BLaER1 (cell line): ENCODE data around the gene MYBBP1A.
A peak's percentile ranks its signal among the peaks of the same experiment; 100 is the strongest.

Experiments used
- H3K27ac ChIP-seq: shearing (Covaris generic); formaldehyde crosslinking; 2 replicates; pipeline ENCODE4 v1.8.1; 2022
- H3K27me3 ChIP-seq: shearing (Covaris generic); formaldehyde crosslinking; 2 replicates; pipeline ENCODE4 v1.8.1; 2022
- H3K36me3 ChIP-seq: shearing (Covaris generic); formaldehyde crosslinking; 2 replicates; pipeline ENCODE4 v1.8.1; 2022
- H3K4me1 ChIP-seq: shearing (Covaris generic); formaldehyde crosslinking; 2 replicates; pipeline ENCODE4 v1.8.1; 2022
- H3K4me2 ChIP-seq: shearing (Covaris generic); formaldehyde crosslinking; 2 replicates; pipeline ENCODE4 v1.8.1; 2022
- H3K4me3 ChIP-seq: shearing (Covaris generic); formaldehyde crosslinking; 2 replicates; pipeline ENCODE4 v1.8.1; 2022
- H3K9ac ChIP-seq: shearing (Covaris generic); formaldehyde crosslinking; 2 replicates; pipeline ENCODE4 v1.8.1; 2022
- H3K9me3 ChIP-seq: shearing (Covaris generic); formaldehyde crosslinking; 2 replicates; pipeline ENCODE4 v1.8.1; 2022
- H4K20me1 ChIP-seq: shearing (Covaris generic); formaldehyde crosslinking; 2 replicates; pipeline ENCODE4 v1.8.1; 2022
- Cebpa-rat ChIP-seq: shearing (Covaris generic); IDR thresholded peaks from 2 replicates; pipeline ENCODE4 v1.8.1; 2022

Gene MYBBP1A

GRCh38 chr17:4544135-4544950 is 10.8 kb downstream of the MYBBP1A start:
- Histone ChIP-seq H3K27ac (no peak overlapping the region), H3K9ac (no peak overlapping the region), H3K4me3 (no peak overlapping the region), H3K4me1 (peaks cover 6% of the 10 kb centered on the region), H3K4me2 (no peak overlapping the region), H4K20me1 (peaks cover 88% of the 10 kb centered on the region), H3K27me3 (no peaks in the 10 kb centered on the region), H3K36me3 (peaks cover 96% of the 10 kb centered on the region), H3K9me3 (no peaks in the 10 kb centered on the region)
- no peak for TF ChIP-seq Cebpa-rat

GRCh38 chr17:4543557-4544026 is 11.6 kb downstream of the MYBBP1A start:
- Histone ChIP-seq H3K4me2 (no peak overlapping the region), H3K27me3 (no peaks in the 10 kb centered on the region), H3K36me3 (peaks cover 96% of the 10 kb centered on the region), H3K27ac (no peak overlapping the region), H3K4me3 (no peak overlapping the region), H3K4me1 (peaks cover 14% of the 10 kb centered on the region), H3K9me3 (no peaks in the 10 kb centered on the region), H4K20me1 (peaks cover 88% of the 10 kb centered on the region), H3K9ac (no peak overlapping the region)
- TF ChIP-seq Cebpa-rat: no peak

DNA sequence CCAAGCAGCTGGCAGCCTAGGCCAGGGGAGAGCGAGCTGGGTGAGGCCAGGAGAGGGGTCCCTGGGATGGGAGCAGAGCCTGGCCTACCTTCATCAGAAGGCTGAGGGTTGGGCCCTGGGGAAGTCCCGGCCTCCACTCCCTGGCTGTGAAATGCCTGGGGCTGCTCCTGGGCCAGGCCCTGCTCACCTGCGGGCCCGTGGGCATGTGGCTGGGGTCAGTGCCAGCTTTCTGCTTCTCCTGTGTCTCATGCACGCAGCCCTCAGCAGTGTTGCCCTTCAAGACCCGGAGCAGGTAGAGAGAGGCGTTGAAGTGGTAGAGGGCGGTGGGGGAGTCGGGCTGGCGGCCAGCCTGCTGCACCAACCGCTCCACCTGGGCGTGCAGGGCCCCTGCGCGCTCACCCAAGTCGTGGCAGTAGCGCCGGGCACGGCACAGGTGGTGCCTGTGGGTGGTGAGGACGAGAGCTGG is 12.4 kb downstream of the MYBBP1A start:
- peaks cover 88% of the 10 kb centered on the region for H4K20me1 ChIP-seq
- no peak overlapping the region for H3K27ac ChIP-seq
- TF ChIP-seq Cebpa-rat: no peak
- no peaks in the 10 kb centered on the region for H3K27me3 ChIP-seq
- no peaks in the 10 kb centered on the region for H3K9me3 ChIP-seq
- no peak overlapping the region for H3K9ac ChIP-seq
- H3K4me3 ChIP-seq: no peak overlapping the region
- H3K36me3 ChIP-seq: peaks cover 96% of the 10 kb centered on the region
- peaks cover 22% of the 10 kb centered on the region for H3K4me1 ChIP-seq
- H3K4me2 ChIP-seq: no peak overlapping the region

DNA sequence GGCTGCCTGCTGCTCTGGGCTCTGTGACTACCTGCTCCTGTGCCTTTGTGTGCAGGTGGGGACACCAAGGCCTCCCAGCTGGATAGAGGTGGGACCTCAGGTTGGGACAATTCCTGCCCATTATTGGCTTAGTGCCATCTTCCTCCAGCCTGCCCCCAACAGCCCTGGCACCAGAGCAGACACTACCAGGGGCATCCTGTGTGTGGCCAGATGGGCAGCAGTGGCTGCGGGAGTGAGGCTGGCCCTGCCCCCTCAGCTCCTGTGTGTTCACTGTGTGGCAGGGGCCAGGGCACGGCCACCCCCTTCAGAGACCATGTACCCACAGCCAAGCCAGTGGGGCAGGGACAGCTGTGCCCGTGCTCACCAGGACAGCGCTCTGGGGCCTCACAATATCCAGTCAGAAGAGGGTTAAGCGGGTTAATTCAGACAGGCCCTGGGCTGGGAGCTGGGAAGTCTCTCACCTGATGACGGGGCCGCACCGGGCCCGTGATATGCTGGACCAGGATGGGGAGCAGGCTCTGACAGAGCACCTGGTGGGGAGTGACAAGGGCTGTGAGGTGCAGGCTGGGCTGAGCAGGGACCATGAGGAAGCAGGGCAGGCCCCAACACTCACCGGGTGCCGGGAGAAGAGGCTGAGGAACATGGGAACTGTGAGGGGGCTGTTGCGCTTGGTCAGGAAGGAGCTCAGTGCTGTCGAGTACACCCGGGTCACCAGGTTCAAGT is 13.0 kb downstream of the MYBBP1A start:
- no peaks in the 10 kb centered on the region for H3K9me3 ChIP-seq
- H3K27me3 ChIP-seq: no peaks in the 10 kb centered on the region
- no peak overlapping the region for H3K27ac ChIP-seq
- no peak overlapping the region for H3K4me3 ChIP-seq
- peaks cover 28% of the 10 kb centered on the region for H3K4me1 ChIP-seq
- no peak overlapping the region for H3K9ac ChIP-seq
- H3K36me3 ChIP-seq: peaks cover 96% of the 10 kb centered on the region
- no peak for TF ChIP-seq Cebpa-rat
- H4K20me1 ChIP-seq: peaks cover 88% of the 10 kb centered on the region
- no peak overlapping the region for H3K4me2 ChIP-seq

GRCh38 chr17:4541328-4542002 is 13.7 kb downstream of the MYBBP1A start:
- peaks cover 93% of the 10 kb centered on the region for H3K36me3 ChIP-seq

GRCh38 chr17:4540687-4541327 is 14.4 kb downstream of the MYBBP1A start:
- peaks cover 42% of the 10 kb centered on the region for H3K4me1 ChIP-seq
- no peak overlapping the region for H3K9ac ChIP-seq
- peaks cover 86% of the 10 kb centered on the region for H3K36me3 ChIP-seq
- H3K27me3 ChIP-seq: no peaks in the 10 kb centered on the region
- H4K20me1 ChIP-seq: peaks cover 87% of the 10 kb centered on the region
- H3K4me2 ChIP-seq: no peak overlapping the region
- H3K4me3 ChIP-seq: no peak overlapping the region
- no peaks in the 10 kb centered on the region for H3K9me3 ChIP-seq
- no peak overlapping the region for H3K27ac ChIP-seq
- no peak for TF ChIP-seq Cebpa-rat

More at GRCh38 chr17:4541328-4542002, 13.7 kb downstream of the MYBBP1A start:
- Histone ChIP-seq H4K20me1 (peaks cover 88% of the 10 kb centered on the region), H3K9me3 (no peaks in the 10 kb centered on the region), H3K4me3 (no peak overlapping the region), H3K4me2 (no peak overlapping the region), H3K4me1 (peaks cover 35% of the 10 kb centered on the region), H3K27ac (no peak overlapping the region), H3K27me3 (no peaks in the 10 kb centered on the region), H3K9ac (no peak overlapping the region)
- TF ChIP-seq Cebpa-rat: no peak

DNA sequence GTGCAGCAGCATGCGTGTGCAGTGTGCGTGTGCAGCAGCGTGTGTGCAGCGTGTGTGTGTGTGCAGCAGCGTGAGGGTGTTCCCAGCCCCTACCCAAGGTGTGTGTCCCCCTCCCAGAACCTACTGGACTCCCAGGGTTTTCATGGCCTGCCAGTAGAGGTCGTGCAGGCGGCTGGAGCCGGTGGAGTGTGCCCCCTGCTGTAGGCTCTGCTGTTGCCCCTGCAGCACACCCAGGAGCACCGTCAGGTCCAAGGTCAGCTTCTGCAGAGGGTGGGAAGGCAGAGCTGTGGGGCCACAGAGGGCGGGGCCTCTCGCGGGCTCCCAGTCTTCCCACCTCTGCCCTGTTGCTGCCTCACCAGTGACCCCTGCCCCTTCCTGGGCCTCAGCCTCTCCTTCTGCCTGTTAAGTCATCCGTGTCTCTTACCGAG is 14.9 kb downstream of the MYBBP1A start:
- no peak for TF ChIP-seq Cebpa-rat
- Histone ChIP-seq H3K4me3 (no peak overlapping the region), H3K9ac (no peak overlapping the region), H3K36me3 (peaks cover 80% of the 10 kb centered on the region), H3K27ac (no peak overlapping the region), H3K9me3 (no peaks in the 10 kb centered on the region), H3K4me2 (no peak overlapping the region), H3K4me1 (peaks cover 47% of the 10 kb centered on the region), H3K27me3 (no peaks in the 10 kb centered on the region), H4K20me1 (peaks cover 81% of the 10 kb centered on the region)

- no peak overlapping the region for H3K9ac ChIP-seq
- no peaks in the 10 kb centered on the region for H3K9me3 ChIP-seq
- no peak overlapping the region for H3K27ac ChIP-seq
- peaks cover 76% of the 10 kb centered on the region for H3K36me3 ChIP-seq
- TF ChIP-seq Cebpa-rat: no peak
- peaks cover 81% of the 10 kb centered on the region for H4K20me1 ChIP-seq
- no peaks in the 10 kb centered on the region for H3K27me3 ChIP-seq
- no peak overlapping the region for H3K4me3 ChIP-seq
- peak overlapping the region; percentile 83; the same call in 1 of the 2 replicates for H3K4me2 ChIP-seq
- peaks cover 53% of the 10 kb centered on the region for H3K4me1 ChIP-seq
These were observed 15.5 kb downstream of the MYBBP1A start for GRCh38 chr17:4539576-4540223.

GRCh38 chr17:4539025-4539424 is 16.2 kb downstream of the MYBBP1A start:
- Histone ChIP-seq H4K20me1 (peaks cover 83% of the 10 kb centered on the region), H3K9me3 (no peaks in the 10 kb centered on the region), H3K27me3 (no peaks in the 10 kb centered on the region), H3K27ac (peak overlapping the region; percentile 71), H3K36me3 (peaks cover 72% of the 10 kb centered on the region), H3K4me2 (peak overlapping the region; percentile 83), H3K9ac (0 out of 2 replicates have a peak overlapping the region, but pooled peaks have one; percentile 29), H3K4me3 (no peak overlapping the region), H3K4me1 (peaks cover 60% of the 10 kb centered on the region)
- no peak for TF ChIP-seq Cebpa-rat
